T47D (cell line): ENCODE data around the gene SLC47A2.

ENCODE experiments used
- DNase-seq, 2 experiments: peaks; one replicate each; pipeline versions ENCODE4 v3.0.0 to v3.0.0-alpha.2; 2011 to 2012; ENCODE audit warnings: low read depth in 1 of 2, low spot score in 1 of 2
- JUND ChIP-seq: IDR thresholded peaks from 2 replicates; pipeline ENCODE4 v1.6.1; 2012; ENCODE audit warnings: low read depth
- in situ Hi-C: cut with HindIII; loops from 2 replicates; pipeline ENCODE4 v1.10.0; 2016; ENCODE audit warnings: low sequenced_read_pairs, low pct_unique_long_range_greater_than_20kb

The SLC47A2 gene

DNA sequence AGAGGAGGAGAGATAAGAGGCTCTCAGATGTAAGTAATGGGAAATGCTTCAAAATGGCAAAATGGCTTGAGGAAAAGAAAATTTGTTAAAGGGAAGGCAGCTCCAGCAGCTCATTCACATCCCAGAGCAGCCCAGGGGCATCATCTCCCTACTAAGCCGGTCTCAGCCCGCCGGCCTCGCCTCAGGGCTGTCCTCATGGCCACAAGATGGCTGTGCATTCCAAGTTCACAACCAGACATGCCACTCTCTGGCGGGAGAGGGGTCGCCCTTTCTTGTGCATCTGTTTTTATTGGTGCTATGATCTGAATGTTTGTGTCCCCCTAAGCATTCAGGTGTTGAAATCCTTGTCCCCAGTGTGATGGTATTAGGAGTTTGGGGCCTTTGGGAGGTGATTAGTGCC, 13.5 kb upstream of the SLC47A2 start:
- no peak for DNase-seq
- in situ Hi-C loops = no loop called here
- no peak for TF ChIP-seq JUND

GRCh38 chr17:19728084-19728495, 11.7 kb upstream of the SLC47A2 start:
- no peak for TF ChIP-seq JUND
- in situ Hi-C loops = no loop called here
- DNase-seq = peak; percentile 69 to 75

DNA sequence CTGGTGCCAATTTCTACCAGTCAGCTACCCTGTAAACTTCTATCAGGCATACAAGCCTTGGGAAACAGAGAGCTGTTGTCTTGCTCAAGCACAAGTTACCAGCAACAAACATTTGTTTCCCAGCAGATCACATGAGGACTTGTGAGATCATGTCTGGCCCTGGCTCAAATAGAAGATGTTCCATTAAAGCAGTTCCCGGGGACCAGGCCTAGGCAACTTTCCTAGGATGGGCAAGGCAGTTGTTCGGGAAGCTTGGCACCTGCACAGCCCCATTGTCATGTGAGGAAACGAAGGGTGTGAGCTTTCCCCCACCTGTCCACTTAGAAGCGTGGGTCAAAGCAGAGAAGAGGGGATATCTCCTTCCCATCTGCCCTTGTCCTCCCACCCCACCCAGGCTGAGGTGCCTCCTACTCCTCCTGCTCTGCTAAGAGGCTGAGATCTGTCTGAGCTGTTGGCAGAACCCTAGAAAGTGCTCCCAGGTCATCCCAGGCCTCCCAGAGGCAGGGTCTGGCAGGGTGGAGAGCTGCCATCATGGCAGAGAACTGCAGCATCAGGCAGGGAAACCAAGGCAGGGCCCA, 11.2 kb upstream of the SLC47A2 start:
- in situ Hi-C loops = no loop called here
- no peak for TF ChIP-seq JUND
- DNase-seq = peak in 1 of 2 experiments; percentile 49

- no peak for DNase-seq
- TF ChIP-seq JUND = no peak
These were observed 10.4 kb upstream of the SLC47A2 start for GRCh38 chr17:19726631-19727376.

GRCh38 chr17:19725486-19725885, 9.1 kb upstream of the SLC47A2 start:
- in situ Hi-C loops = no loop called here
- no peak for TF ChIP-seq JUND
- no peak for DNase-seq

More at GRCh38 chr17:19726631-19727376, 10.4 kb upstream of the SLC47A2 start:
- in situ Hi-C loops = no loop called here

DNA sequence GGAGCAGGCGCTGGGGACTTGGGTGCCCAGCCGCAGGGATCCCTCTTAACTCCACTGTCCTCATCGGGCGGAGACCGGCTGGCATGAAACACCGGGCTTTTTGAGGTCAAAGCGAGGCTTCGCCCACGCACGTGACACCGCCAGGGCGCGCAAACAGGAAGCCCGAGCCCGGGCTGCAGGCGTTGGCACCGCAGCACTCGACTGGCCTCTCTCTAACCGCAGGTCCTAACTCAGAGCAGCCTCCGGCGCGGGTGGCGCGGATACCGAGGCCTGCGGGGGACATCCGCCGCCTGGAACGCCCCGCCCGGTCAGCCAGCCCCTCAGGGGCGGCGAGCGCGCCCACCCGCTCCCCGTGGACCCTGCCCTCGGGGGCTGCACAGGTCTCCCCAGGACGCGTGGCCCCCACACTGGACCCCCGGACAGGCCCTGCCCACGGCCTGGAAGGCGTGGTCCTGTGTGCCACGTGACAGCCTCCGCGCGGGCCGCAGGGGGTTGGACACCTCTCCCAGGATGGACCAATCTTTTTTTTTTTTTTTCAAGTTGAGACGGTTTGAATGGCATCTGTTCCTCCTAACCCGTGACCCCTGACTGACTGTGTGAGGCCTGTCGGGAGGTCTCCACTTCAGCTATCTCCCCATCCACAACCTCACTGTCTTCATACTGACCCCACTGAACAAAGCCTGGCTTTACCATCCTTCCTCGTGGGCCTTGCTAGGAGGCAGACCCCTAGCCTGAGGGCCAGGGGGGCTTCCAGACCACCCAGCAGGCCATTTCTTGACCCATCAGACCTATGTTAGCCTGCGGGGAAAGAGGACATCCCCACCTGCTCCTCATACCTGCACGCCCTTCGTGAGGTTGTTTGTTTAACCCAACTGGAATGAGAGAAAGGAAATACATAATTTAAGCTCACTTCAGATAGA, 8.4 kb upstream of the SLC47A2 start:
- in situ Hi-C loops = no loop called here
- TF ChIP-seq JUND = no peak
- DNase-seq = peak; percentile 71 to 84

DNA sequence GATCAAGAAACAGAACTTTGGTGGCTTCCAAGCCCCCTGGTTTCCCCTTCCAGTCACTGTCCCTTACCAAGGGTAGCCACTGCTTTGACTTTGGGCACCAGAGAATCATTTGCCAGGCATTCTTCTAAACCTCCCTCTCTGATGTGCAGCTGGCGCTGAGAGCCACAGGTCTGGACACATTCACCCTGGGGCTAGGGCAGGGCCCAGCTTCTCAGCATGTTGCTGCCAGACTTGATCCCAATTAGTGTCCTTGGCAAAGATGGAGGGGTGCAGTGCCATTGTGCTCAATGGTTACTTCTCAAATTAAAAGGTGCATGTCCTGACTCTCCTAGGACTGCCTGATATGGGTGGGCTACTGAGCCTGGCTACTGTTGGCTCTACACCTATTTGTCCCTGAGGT, 7.6 kb upstream of the SLC47A2 start:
- DNase-seq = peak; percentile 46 to 60
- in situ Hi-C loops = no loop called here
- TF ChIP-seq JUND = no peak

DNA sequence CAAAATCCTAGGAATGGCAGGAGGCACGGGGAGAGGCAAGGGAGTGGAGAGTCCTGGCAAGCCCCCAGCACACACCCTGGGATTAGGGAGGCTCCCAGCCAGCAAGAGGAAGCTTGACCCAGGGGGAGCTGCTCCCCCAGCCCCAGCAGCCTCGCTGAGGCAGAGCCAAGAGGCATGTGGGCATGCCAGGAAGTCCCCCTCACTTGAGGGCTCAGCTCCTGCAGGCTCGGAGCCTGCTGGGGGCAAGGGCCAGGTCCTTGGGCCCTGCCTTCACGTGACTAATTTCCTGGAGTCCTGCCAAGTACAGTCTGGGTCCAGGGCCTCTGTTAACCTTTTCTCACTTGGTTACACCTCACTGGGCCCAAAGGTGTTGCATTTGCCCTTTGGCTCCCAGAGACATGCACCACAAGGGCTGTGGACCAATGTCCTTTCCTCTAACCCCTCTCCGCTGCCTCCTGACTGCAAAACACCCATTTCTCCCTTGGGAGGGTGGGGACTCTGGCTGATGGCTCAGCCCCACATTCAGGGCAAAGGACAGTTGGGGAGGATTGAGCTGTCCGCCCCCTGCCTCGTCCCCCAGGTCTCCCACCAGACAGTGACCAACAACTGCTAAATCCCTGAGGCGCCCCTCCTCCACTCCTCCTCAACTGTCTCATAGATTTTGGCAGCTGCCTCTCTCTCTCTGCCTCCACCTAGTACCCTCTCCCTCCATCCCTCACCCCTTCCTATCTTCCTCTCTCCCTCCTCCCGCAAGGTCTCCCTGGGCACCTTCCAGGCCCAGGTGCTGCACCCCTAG, 4.4 kb upstream of the SLC47A2 start:
- no peak for DNase-seq
- in situ Hi-C loops = no loop called here
- TF ChIP-seq JUND = no peak

DNA sequence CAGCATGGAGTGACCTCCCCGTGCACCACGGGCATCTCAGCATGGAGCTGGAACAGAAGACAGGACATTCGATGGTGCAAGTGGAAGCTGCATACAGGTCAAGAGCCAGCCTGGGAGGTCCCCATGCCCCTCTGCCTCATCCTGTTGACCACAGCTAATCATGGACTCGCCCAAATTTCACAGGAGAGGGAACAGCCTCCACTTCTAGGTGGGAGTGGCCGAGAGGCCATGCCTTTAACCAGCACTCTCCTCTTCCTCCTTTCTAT, 3.8 kb upstream of the SLC47A2 start:
- in situ Hi-C loops = no loop called here
- no peak for TF ChIP-seq JUND
- DNase-seq = no peak

GRCh38 chr17:19719355-19720209, 3.2 kb upstream of the SLC47A2 start:
- peak in 1 of 2 experiments; percentile 35 for DNase-seq
- TF ChIP-seq JUND = no peak
- in situ Hi-C loops = no loop called here

GRCh38 chr17:19718613-19719354, 2.4 kb upstream of the SLC47A2 start:
- DNase-seq = peak in 1 of 2 experiments; percentile 52
- in situ Hi-C loops = no loop called here
- TF ChIP-seq JUND = no peak
